ENCODE measurements around the gene SLC24A4. TPM values are rescaled to one million over a fixed set of nuclear protein-coding genes. Genes with fewer than 3 reads are reported as not detected.

Gene SLC24A4
- total RNA-seq, 6 donors from 2014 or later, result 0.49 to 5.7 (median 2.0) TPM

DNA sequence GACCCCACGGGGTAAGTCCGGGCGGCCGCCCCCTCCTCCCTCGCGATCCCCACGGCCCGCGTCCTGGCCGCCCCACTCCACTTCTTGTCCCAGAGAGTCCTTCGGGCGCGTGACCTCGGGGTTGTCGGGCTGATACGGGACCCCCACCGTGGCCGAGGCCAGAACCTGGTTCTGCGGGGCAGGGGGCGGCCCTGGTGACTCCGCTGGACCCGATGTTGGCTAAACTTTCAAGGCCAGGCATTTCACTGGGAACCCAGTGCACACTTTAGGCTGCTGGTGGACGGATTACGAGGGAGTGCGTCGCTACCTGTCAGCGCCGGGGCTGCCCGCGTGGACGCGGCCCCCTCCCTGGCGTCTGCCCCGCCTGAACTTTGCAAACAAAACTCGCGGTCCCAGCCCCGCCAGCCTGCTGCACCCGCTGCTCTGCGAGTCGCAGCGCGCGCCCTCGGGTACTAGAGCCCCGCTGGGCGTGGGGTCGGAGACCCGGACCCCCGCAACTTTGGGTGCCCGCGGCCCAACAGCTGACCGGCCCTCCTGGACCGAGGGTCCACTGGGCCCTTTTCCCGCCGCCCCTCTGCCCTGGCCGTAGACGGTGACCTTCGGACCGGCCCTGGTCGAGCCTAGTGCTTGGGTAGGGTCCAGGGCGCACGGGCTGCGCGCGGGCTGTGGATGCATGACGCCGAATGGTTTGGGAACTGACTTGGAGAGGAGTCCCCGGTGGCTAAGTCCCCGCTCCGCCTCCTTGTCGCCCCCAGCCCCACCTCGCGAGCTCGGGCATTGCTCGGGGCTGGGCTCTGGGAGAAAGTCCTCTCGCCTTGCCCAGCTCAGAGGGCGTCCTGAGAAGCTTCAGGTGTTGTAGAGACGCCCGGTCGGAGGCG is 191.2 kb downstream of the SLC24A4 start:
- Histone ChIP-seq H3K4me1 (peaks cover 34 to 71% (median 43%) of the 10 kb centered on the region in 4 donors), H3K27me3 (no peaks in the 10 kb centered on the region), H3K4me3 (peak overlapping the region; percentile 67 to 92 (median 82)), H3K9me3 (no peaks in the 10 kb centered on the region), H3K36me3 (no peaks in the 10 kb centered on the region), H3K27ac (peak overlapping the region; percentile 93 to 96 (median 94))
- DNase-seq (peak in 1 of 2 donors; percentile 90), ATAC-seq (ENCODE audit: low FRiP score in 2 of 2) (peak in 1 of 2 donors; percentile 38)
- WGBS, 2 donors, result 0 to 16% methylated on average over 6 to 42 of the region's 81 CpGs
- TF ChIP-seq, protein P1, sequence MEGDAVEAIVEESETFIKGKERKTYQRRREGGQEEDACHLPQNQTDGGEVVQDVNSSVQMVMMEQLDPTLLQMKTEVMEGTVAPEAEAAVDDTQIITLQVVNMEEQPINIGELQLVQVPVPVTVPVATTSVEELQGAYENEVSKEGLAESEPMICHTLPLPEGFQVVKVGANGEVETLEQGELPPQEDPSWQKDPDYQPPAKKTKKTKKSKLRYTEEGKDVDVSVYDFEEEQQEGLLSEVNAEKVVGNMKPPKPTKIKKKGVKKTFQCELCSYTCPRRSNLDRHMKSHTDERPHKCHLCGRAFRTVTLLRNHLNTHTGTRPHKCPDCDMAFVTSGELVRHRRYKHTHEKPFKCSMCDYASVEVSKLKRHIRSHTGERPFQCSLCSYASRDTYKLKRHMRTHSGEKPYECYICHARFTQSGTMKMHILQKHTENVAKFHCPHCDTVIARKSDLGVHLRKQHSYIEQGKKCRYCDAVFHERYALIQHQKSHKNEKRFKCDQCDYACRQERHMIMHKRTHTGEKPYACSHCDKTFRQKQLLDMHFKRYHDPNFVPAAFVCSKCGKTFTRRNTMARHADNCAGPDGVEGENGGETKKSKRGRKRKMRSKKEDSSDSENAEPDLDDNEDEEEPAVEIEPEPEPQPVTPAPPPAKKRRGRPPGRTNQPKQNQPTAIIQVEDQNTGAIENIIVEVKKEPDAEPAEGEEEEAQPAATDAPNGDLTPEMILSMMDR (IDR thresholded peaks at IDR 0.05), result no peak
- TF ChIP-seq POLR2AphosphoS5 (IDR thresholded peaks at IDR 0.05) (no peak), EP300 (IDR thresholded peaks at IDR 0.05) (no peak), POLR2A (IDR thresholded peaks at IDR 0.05) (peak in 1 of 4 donors; percentile 4)

DNA sequence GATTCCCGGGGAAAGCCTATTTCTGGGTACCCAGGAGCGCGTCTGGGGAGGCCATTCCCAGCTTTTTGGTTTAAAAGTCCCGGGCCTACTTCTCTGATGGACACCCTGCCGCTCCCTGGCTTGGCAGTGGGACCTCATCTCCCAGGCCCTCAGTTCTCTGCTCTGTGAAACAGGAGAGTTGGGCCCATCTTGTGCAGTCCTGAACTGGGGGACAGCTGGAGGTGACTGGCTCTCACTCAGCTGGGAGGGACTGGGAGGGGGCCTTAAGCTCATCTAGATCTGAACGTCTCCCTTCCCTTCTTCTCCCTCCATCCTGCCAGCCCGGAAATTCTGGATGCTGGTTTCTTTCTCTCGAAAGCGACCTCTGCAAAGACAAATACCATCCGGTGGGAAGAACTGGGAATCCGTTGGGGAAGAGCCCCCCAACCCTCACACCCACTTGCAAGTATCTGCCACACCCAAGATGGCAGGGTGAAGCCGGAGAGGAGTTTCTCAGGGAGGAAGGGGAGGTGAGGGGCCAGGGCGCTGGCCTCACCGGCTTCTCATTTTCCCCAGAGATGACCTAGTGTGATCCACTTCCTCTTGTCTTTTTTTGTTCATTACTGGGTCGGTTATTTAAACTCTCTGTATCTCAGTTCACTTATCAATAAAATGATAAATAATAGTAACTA is 192.0 kb downstream of the SLC24A4 start:
- no peaks in the 10 kb centered on the region for H3K9me3 ChIP-seq
- peak overlapping the region; percentile 93 to 96 (median 94) for H3K27ac ChIP-seq
- WGBS, 2 donors, result 45 to 48% methylated on average over 14 to 15 of the region's 15 CpGs
- TF ChIP-seq POLR2AphosphoS5 (IDR thresholded peaks at IDR 0.05) (no peak), EP300 (IDR thresholded peaks at IDR 0.05) (no peak), POLR2A (IDR thresholded peaks at IDR 0.05) (no peak)
- TF ChIP-seq, protein P1 (IDR thresholded peaks at IDR 0.05), result no peak
- no peaks in the 10 kb centered on the region for H3K36me3 ChIP-seq
- peak overlapping the region; percentile 67 to 92 (median 82) for H3K4me3 ChIP-seq
- H3K27me3 ChIP-seq, result no peaks in the 10 kb centered on the region
- DNase-seq (no peak), ATAC-seq (ENCODE audit: low FRiP score in 2 of 2) (no peak)
- peaks cover 41 to 78% (median 48%) of the 10 kb centered on the region in 4 donors for H3K4me1 ChIP-seq

GRCh38 chr14:92515546-92516343 is 192.8 kb downstream of the SLC24A4 start:
- H3K27ac ChIP-seq, result peak overlapping the region; percentile 39 to 96 (median 94)
- no peaks in the 10 kb centered on the region for H3K36me3 ChIP-seq
- WGBS, 2 donors, result 88 to 94% methylated on average over 5 of the region's 5 CpGs
- H3K9me3 ChIP-seq, result no peaks in the 10 kb centered on the region
- DNase-seq, result no peak
- TF ChIP-seq, protein P1 (IDR thresholded peaks at IDR 0.05), result no peak
- no peak for TF ChIP-seq POLR2A (IDR thresholded peaks at IDR 0.05)
- no peak for TF ChIP-seq POLR2AphosphoS5 (IDR thresholded peaks at IDR 0.05)
- TF ChIP-seq EP300 (IDR thresholded peaks at IDR 0.05), result no peak
- no peaks in the 10 kb centered on the region for H3K27me3 ChIP-seq
- ATAC-seq (ENCODE audit: low FRiP score in 2 of 2), result no peak
- H3K4me1 ChIP-seq, result peaks cover 44 to 79% (median 48%) of the 10 kb centered on the region in 4 donors
- H3K4me3 ChIP-seq, result peak overlapping the region in 2 of 4 donors; percentile 67 to 92

GRCh38 chr14:92516344-92516965 is 193.5 kb downstream of the SLC24A4 start:
- no peak for ATAC-seq (ENCODE audit: low FRiP score in 2 of 2)
- WGBS, 2 donors, result 82 to 96% methylated on average over 3 to 4 of the region's 4 CpGs
- Histone ChIP-seq H3K36me3 (no peaks in the 10 kb centered on the region), H3K4me3 (no peak overlapping the region), H3K27me3 (no peaks in the 10 kb centered on the region), H3K27ac (peak overlapping the region in 3 of 4 donors; percentile 39 to 96 (median 94)), H3K4me1 (peaks cover 39 to 76% (median 44%) of the 10 kb centered on the region in 4 donors), H3K9me3 (no peaks in the 10 kb centered on the region)
- peak in 1 of 2 donors; percentile 9 for DNase-seq
- TF ChIP-seq POLR2AphosphoS5 (IDR thresholded peaks at IDR 0.05), result no peak
- no peak for TF ChIP-seq EP300 (IDR thresholded peaks at IDR 0.05)
- TF ChIP-seq, protein P1 (IDR thresholded peaks at IDR 0.05), result no peak
- no peak for TF ChIP-seq POLR2A (IDR thresholded peaks at IDR 0.05)

All from upper lobe of left lung (tissue), 6 donors.